Hepatocyte (in vitro differentiated cells): Measurements from ENCODE around the gene NCMAP. TPM values are rescaled to one million over a fixed set of nuclear protein-coding genes. Genes with fewer than 3 reads are reported as not detected.

Source experiments
- DNase-seq: peaks from one replicate; pipeline ENCODE4 v3.0.0-alpha.2; 2016; ENCODE audit warnings: low spot score
- H2AFZ ChIP-seq: fragments of 200-600 bp; sonication (generic); 2 replicates; pipeline ENCODE4 v1.6.0; 2016; ENCODE audit warnings: antibody characterized with exemption, mild to moderate bottlenecking
- H3K27ac ChIP-seq: fragments of 200-600 bp; sonication (generic); 2 replicates; pipeline ENCODE4 v1.5.1; 2016; ENCODE audit warnings: mild to moderate bottlenecking
- H3K27me3 ChIP-seq: fragments of 200-600 bp; sonication (generic); 2 replicates; pipeline ENCODE4 v1.6.1; 2016
- H3K36me3 ChIP-seq: fragments of 200-600 bp; sonication (generic); replicated peaks from 2 replicates; pipeline ENCODE4 v1.5.1; 2016; ENCODE audit warnings: low read depth; ENCODE audit not compliant: insufficient read depth
- H3K4me1 ChIP-seq: fragments of 200-600 bp; sonication (generic); 2 replicates; pipeline ENCODE4 v1.5.1; 2016; ENCODE audit warnings: mild to moderate bottlenecking, moderate library complexity; ENCODE audit not compliant: insufficient read depth
- H3K4me2 ChIP-seq: fragments of 200-600 bp; sonication (generic); 2 replicates; pipeline ENCODE4 v1.6.0; 2016
- H3K4me3 ChIP-seq: fragments of 200-600 bp; sonication (generic); 2 replicates; pipeline ENCODE4 v1.5.1; 2016; ENCODE audit warnings: mild to moderate bottlenecking
- H3K79me2 ChIP-seq: fragments of 200-600 bp; sonication (generic); 2 replicates; pipeline ENCODE4 v1.6.0; 2017; ENCODE audit warnings: mild to moderate bottlenecking
- H3K9me2 ChIP-seq: fragments of 200-600 bp; sonication (generic); replicated peaks from 2 replicates; pipeline ENCODE4 v1.6.0; 2017; ENCODE audit warnings: mild to moderate bottlenecking; ENCODE audit not compliant: insufficient read depth
- H3K9me3 ChIP-seq: fragments of 200-600 bp; sonication (generic); 2 replicates; pipeline ENCODE4 v1.5.1; 2016; ENCODE audit warnings: low read depth, mild to moderate bottlenecking
- H4K20me1 ChIP-seq: fragments of 200-600 bp; sonication (generic); 2 replicates; pipeline ENCODE4 v1.6.0; 2016; ENCODE audit warnings: mild to moderate bottlenecking; ENCODE audit not compliant: insufficient read depth, poor library complexity, severe bottlenecking
- EZH2 ChIP-seq: fragments of 200-600 bp; sonication (generic); IDR thresholded peaks from 2 replicates; pipeline ENCODE4 v1.6.1; 2016; ENCODE audit warnings: antibody characterized with exemption, mild to moderate bottlenecking, borderline replicate concordance
- EZH2phosphoT487 ChIP-seq: fragments of 200-600 bp; sonication (generic); IDR thresholded peaks from one replicate; pipeline ENCODE4 v1.6.1; 2018; ENCODE audit warnings: antibody characterized with exemption, mild to moderate bottlenecking, low read depth, moderate library complexity; ENCODE audit not compliant: unreplicated experiment, severe bottlenecking
- WGBS: methylation state at CpG from one replicate; pipeline ENCODE4 v1.1.6; 2016; ENCODE audit warnings: low lambda C conversion rate; ENCODE audit errors: missing lambda C conversion rate; 5-methylcytosine and 5-hydroxymethylcytosine counted together
- polyA plus RNA-seq: library from polyadenylated mRNA; unstranded; fragments of >200 nt; fragmentation: Nextera tagmentation; extraction: Ambion mirVana; gene quantifications from 2 replicates; pipeline ENCODE4 v1.2.1, GENCODE V29; 2016
- total RNA-seq: library from RNA; depleted of rRNA; stranded (reverse); fragments of >200 nt; gene quantifications from 2 replicates; pipeline ENCODE4 v1.2.3, GENCODE V29; 2014
- TF ChIP-seq, protein P1 (sequence below): fragments of 200-600 bp; sonication (generic); IDR thresholded peaks from 2 replicates; pipeline ENCODE4 v1.5.1; 2016; ENCODE audit warnings: antibody characterized with exemption, mild to moderate bottlenecking; ENCODE audit not compliant: poor library complexity

The NCMAP gene
- total and polyA plus RNA-seq, 2 experiments from 2014 or later, result 3.5 to 6.3 TPM

DNA sequence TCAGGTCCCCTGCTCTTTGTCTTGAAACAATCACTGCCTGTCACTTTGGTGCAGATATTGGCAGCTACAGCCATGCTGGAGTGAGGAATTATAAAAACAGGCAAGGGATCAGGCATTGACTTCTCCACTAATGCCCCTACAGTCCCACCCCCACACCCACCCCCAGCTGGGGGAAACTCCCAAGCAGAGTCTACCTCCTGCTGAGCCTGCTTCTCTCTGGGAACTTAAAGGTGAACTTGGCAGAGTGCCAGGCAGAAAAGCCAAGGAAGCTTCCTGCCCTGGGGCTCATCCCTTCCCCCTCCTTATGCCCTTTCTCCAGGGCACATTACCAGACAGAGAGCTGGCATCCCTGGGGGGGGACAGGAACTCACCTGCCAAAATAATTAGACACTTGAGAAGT lies 6.7 kb downstream of the NCMAP start:
- Histone ChIP-seq H3K4me3 (no peak overlapping the region), H3K27me3 (no peaks in the 10 kb centered on the region), H2AFZ (no peak overlapping the region), H3K9me2 (no peaks in the 10 kb centered on the region), H3K4me2 (no peak overlapping the region), H4K20me1 (no peaks in the 10 kb centered on the region), H3K27ac (no peak overlapping the region), H3K79me2 (no peaks in the 10 kb centered on the region), H3K4me1 (peaks cover 12% of the 10 kb centered on the region), H3K36me3 (no peaks in the 10 kb centered on the region), H3K9me3 (no peaks in the 10 kb centered on the region)
- peak; percentile 57 for DNase-seq
- TF ChIP-seq EZH2phosphoT487 (no peak), EZH2 (no peak)
- TF ChIP-seq, protein P1, sequence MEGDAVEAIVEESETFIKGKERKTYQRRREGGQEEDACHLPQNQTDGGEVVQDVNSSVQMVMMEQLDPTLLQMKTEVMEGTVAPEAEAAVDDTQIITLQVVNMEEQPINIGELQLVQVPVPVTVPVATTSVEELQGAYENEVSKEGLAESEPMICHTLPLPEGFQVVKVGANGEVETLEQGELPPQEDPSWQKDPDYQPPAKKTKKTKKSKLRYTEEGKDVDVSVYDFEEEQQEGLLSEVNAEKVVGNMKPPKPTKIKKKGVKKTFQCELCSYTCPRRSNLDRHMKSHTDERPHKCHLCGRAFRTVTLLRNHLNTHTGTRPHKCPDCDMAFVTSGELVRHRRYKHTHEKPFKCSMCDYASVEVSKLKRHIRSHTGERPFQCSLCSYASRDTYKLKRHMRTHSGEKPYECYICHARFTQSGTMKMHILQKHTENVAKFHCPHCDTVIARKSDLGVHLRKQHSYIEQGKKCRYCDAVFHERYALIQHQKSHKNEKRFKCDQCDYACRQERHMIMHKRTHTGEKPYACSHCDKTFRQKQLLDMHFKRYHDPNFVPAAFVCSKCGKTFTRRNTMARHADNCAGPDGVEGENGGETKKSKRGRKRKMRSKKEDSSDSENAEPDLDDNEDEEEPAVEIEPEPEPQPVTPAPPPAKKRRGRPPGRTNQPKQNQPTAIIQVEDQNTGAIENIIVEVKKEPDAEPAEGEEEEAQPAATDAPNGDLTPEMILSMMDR, result no peak

GRCh38 chr1:24564695-24565094 lies 8.8 kb downstream of the NCMAP start:
- H3K4me3 ChIP-seq, result no peak overlapping the region
- no peaks in the 10 kb centered on the region for H4K20me1 ChIP-seq
- H3K4me1 ChIP-seq, result peaks cover 23% of the 10 kb centered on the region
- no peak overlapping the region for H2AFZ ChIP-seq
- H3K27ac ChIP-seq, result no peak overlapping the region
- H3K79me2 ChIP-seq, result no peaks in the 10 kb centered on the region
- DNase-seq, result no peak
- H3K9me2 ChIP-seq, result no peaks in the 10 kb centered on the region
- H3K27me3 ChIP-seq, result no peaks in the 10 kb centered on the region
- H3K9me3 ChIP-seq, result no peaks in the 10 kb centered on the region
- TF ChIP-seq, protein P1, result no peak
- no peak for TF ChIP-seq EZH2phosphoT487
- 75% methylated on average over 2 of the region's 2 CpGs for WGBS
- no peak overlapping the region for H3K4me2 ChIP-seq
- H3K36me3 ChIP-seq, result no peaks in the 10 kb centered on the region

GRCh38 chr1:24566236-24566867 lies 10.5 kb downstream of the NCMAP start:
- Histone ChIP-seq H3K4me2 (no peak overlapping the region), H3K4me1 (peaks cover 23% of the 10 kb centered on the region), H4K20me1 (no peaks in the 10 kb centered on the region), H3K36me3 (no peaks in the 10 kb centered on the region), H3K9me2 (no peaks in the 10 kb centered on the region), H3K79me2 (no peaks in the 10 kb centered on the region), H3K27ac (peak overlapping the region; percentile 89), H3K4me3 (no peak overlapping the region), H3K27me3 (no peaks in the 10 kb centered on the region), H3K9me3 (no peaks in the 10 kb centered on the region), H2AFZ (no peak overlapping the region)
- WGBS, result 85% methylated on average over 3 of the region's 3 CpGs
- DNase-seq, result no peak
- TF ChIP-seq EZH2, result no peak
- TF ChIP-seq EZH2phosphoT487, result no peak
- TF ChIP-seq, protein P1, result no peak
